ENCODE results near the gene KIAA1328. TPM values are rescaled to one million over a fixed set of nuclear protein-coding genes. Genes with fewer than 3 reads are reported as not detected.
"Not testable (repeated sequence)": the region's sequence is repeated elsewhere in the genome, so short reads cannot be mapped to it uniquely, and the experiment has no call there.

KIAA1328 gene
- total RNA-seq, 1 donor from 2014 or later, result 18.1 TPM

GRCh38 chr18:36887864-36888263 is 58.9 kb downstream of the KIAA1328 start:
- no peak for DNase-seq

GRCh38 chr18:36888778-36889177 is 59.9 kb downstream of the KIAA1328 start:
- no peak for DNase-seq

- no peak for DNase-seq
These were observed 60.4 kb downstream of the KIAA1328 start for GRCh38 chr18:36889321-36889720.

GRCh38 chr18:36889742-36890141 is 60.8 kb downstream of the KIAA1328 start:
- DNase-seq, result no peak

GRCh38 chr18:36890598-36890997 is 61.7 kb downstream of the KIAA1328 start:
- DNase-seq, result no peak

GRCh38 chr18:36893227-36893626 is 64.3 kb downstream of the KIAA1328 start:
- DNase-seq, result no peak

GRCh38 chr18:36895606-36896005 is 66.7 kb downstream of the KIAA1328 start:
- no peak for DNase-seq

- no peak for DNase-seq
These were observed 68.3 kb downstream of the KIAA1328 start for GRCh38 chr18:36897253-36897652.

- DNase-seq, result no peak
These were observed 70.4 kb downstream of the KIAA1328 start for GRCh38 chr18:36899289-36899688.

- DNase-seq, result no peak
These were observed 71.5 kb downstream of the KIAA1328 start for GRCh38 chr18:36900466-36900865.

GRCh38 chr18:36901277-36901701 is 72.4 kb downstream of the KIAA1328 start:
- no peak for DNase-seq

GRCh38 chr18:36903215-36903928 is 74.4 kb downstream of the KIAA1328 start:
- DNase-seq, result no peak

GRCh38 chr18:36905571-36905970 is 76.6 kb downstream of the KIAA1328 start:
- DNase-seq, result no peak

- not testable (repeated sequence) for DNase-seq
These were observed 80.4 kb downstream of the KIAA1328 start for GRCh38 chr18:36909282-36909681.

GRCh38 chr18:36912887-36913286 is 84.0 kb downstream of the KIAA1328 start:
- DNase-seq, result no peak

GRCh38 chr18:36917907-36918306 is 89.0 kb downstream of the KIAA1328 start:
- no peak for DNase-seq

GRCh38 chr18:36929601-36930000 is 100.7 kb downstream of the KIAA1328 start:
- DNase-seq, result no peak

GRCh38 chr18:36931106-36931505 is 102.2 kb downstream of the KIAA1328 start:
- no peak for DNase-seq

GRCh38 chr18:36933552-36933951 is 104.6 kb downstream of the KIAA1328 start:
- DNase-seq, result no peak

GRCh38 chr18:36934884-36935283 is 106.0 kb downstream of the KIAA1328 start:
- peak; percentile 2 for DNase-seq

GRCh38 chr18:36942264-36942663 is 113.3 kb downstream of the KIAA1328 start:
- peak; percentile 26 for DNase-seq

GRCh38 chr18:36947820-36948348 is 119.0 kb downstream of the KIAA1328 start:
- peak; percentile 1 for DNase-seq

- DNase-seq, result no peak
These were observed 121.4 kb downstream of the KIAA1328 start for GRCh38 chr18:36950282-36950681.

- DNase-seq, result no peak
These were observed 122.0 kb downstream of the KIAA1328 start for GRCh38 chr18:36950960-36951359.

Measured in tongue (tissue), 2 donors.